Measurements from ENCODE around the gene CNN2. TPM values are rescaled to one million over a fixed set of nuclear protein-coding genes. Genes with fewer than 3 reads are reported as not detected.
A peak's percentile ranks its signal among the peaks of the same experiment; 100 is the strongest.

CNN2 gene
- total and polyA plus RNA-seq, 8 donors = 20.4 to 73.8 (median 53.5) TPM

- intact Hi-C loops (cut with DNase I) = no loop called here
- 93 to 95% methylated on average over 5 of the region's 5 CpGs for WGBS, 2 donors
- Histone ChIP-seq H3K4me3 (no peak overlapping the region), H3K27me3 (no peaks in the 10 kb centered on the region), H3K27ac (no peak overlapping the region), H3K4me1 (no peaks in the 10 kb centered on the region), H3K9me3 (no peaks in the 10 kb centered on the region), H3K36me3 (no peaks in the 10 kb centered on the region)
- no peak for ATAC-seq
- DNase-seq = no peak
- FAIRE-seq = no peak
- TF ChIP-seq, protein P1, sequence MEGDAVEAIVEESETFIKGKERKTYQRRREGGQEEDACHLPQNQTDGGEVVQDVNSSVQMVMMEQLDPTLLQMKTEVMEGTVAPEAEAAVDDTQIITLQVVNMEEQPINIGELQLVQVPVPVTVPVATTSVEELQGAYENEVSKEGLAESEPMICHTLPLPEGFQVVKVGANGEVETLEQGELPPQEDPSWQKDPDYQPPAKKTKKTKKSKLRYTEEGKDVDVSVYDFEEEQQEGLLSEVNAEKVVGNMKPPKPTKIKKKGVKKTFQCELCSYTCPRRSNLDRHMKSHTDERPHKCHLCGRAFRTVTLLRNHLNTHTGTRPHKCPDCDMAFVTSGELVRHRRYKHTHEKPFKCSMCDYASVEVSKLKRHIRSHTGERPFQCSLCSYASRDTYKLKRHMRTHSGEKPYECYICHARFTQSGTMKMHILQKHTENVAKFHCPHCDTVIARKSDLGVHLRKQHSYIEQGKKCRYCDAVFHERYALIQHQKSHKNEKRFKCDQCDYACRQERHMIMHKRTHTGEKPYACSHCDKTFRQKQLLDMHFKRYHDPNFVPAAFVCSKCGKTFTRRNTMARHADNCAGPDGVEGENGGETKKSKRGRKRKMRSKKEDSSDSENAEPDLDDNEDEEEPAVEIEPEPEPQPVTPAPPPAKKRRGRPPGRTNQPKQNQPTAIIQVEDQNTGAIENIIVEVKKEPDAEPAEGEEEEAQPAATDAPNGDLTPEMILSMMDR (IDR thresholded peaks at IDR 0.05) = no peak
Observed at GRCh38 chr19:1058112-1058511, 31.7 kb downstream of the CNN2 start.

GRCh38 chr19:1060689-1061088 is 34.3 kb downstream of the CNN2 start:
- TF ChIP-seq, protein P1 (IDR thresholded peaks at IDR 0.05) = no peak
- WGBS, 2 donors = 82 to 88% methylated on average over 5 of the region's 5 CpGs
- DNase-seq = no peak
- peaks cover 0 to 6% (median 0%) of the 10 kb centered on the region in 4 donors for H3K27me3 ChIP-seq
- H3K27ac ChIP-seq = no peak overlapping the region
- no peak for ATAC-seq
- FAIRE-seq = no peak
- no peaks in the 10 kb centered on the region for H3K9me3 ChIP-seq
- H3K4me3 ChIP-seq = no peak overlapping the region
- H3K36me3 ChIP-seq = no peaks in the 10 kb centered on the region
- intact Hi-C loops (cut with DNase I) = no loop called here
- H3K4me1 ChIP-seq = peaks cover 0 to 5% (median 0%) of the 10 kb centered on the region in 3 donors

- peaks cover 0 to 6% (median 2%) of the 10 kb centered on the region in 4 donors for H3K27me3 ChIP-seq
- intact Hi-C loops (cut with DNase I) = no loop called here
- H3K27ac ChIP-seq = no peak overlapping the region
- peak in 1 of 6 donors; percentile 74 for DNase-seq
- no peak overlapping the region for H3K4me3 ChIP-seq
- TF ChIP-seq, protein P1 (IDR thresholded peaks at IDR 0.05) = no peak
- no peaks in the 10 kb centered on the region for H3K9me3 ChIP-seq
- FAIRE-seq = no peak
- ATAC-seq = no peak
- 89 to 95% methylated on average over 20 of the region's 20 CpGs for WGBS, 2 donors
- H3K4me1 ChIP-seq = peaks cover 0 to 10% (median 4%) of the 10 kb centered on the region in 3 donors
- H3K36me3 ChIP-seq = no peaks in the 10 kb centered on the region
Observed at GRCh38 chr19:1061987-1062386, 35.6 kb downstream of the CNN2 start.

DNA sequence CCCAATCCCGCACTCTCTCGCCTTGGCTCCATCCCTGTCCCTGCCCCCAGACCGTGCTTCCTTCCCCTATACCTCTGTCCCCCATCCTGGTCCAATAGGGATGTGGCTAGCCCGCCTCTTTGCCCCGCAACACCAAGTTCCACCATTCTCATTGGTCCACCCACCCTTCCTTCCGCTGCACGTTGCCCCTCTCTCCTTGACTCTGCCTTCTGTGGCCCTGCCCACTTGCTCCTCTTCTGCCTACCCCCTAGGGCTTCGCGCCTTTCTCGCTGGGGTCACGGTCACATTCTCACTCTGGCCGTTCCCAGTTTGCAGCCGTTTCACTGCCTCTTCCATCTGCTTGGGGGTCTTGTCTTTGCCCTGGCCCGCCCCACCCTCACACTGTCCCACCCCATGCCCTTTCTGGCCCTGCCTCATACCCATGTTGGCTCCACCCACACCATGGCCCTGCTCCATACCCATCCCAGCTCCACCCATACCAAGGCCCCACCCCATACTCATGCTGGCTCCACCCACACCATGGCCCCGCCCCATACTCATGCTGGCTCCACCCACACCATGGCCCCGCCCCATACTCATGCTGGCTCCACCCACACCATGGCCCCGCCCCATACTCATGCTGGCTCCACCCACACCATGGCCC is 36.1 kb downstream of the CNN2 start:
- TF ChIP-seq, protein P1 (IDR thresholded peaks at IDR 0.05) = no peak
- no peaks in the 10 kb centered on the region for H3K36me3 ChIP-seq
- peaks cover 0 to 6% (median 2%) of the 10 kb centered on the region in 4 donors for H3K27me3 ChIP-seq
- no peaks in the 10 kb centered on the region for H3K9me3 ChIP-seq
- intact Hi-C loops (cut with DNase I) = no loop called here
- no peak for DNase-seq
- H3K4me3 ChIP-seq = no peak overlapping the region
- ATAC-seq = no peak
- FAIRE-seq = no peak
- H3K27ac ChIP-seq = no peak overlapping the region
- H3K4me1 ChIP-seq = peaks cover 0 to 10% (median 9%) of the 10 kb centered on the region in 3 donors
- 84 to 89% methylated on average over 15 to 17 of the region's 17 CpGs for WGBS, 2 donors

Measured in pancreas (tissue), 10 donors.